Esophagus muscularis mucosa (tissue), 4 donors: ENCODE measurements around the gene DISC1. TPM values are rescaled to one million over a fixed set of nuclear protein-coding genes. Genes with fewer than 3 reads are reported as not detected.

Source experiments
- DNase-seq: peaks from one replicate; pipeline ENCODE4 v3.0.0-alpha.2; 2017; ENCODE audit errors: extremely low spot score
- H3K27ac ChIP-seq, 4 donors: fragments of 200-600 bp; sonication (generic); replicated peaks in 1 of 4; 1 replicate in 3 of 4; 2 replicates in 1 of 4; pipeline ENCODE4 v1.5.1; 2016 to 2019; ENCODE audit warnings: mild to moderate bottlenecking in 1 of 4
- H3K27me3 ChIP-seq, 4 donors: fragments of 200-600 bp; sonication (generic); one replicate each; pipeline versions ENCODE4 v1.5.1 to v1.6.0; 2016 to 2019
- H3K36me3 ChIP-seq, 4 donors: fragments of 200-600 bp; sonication (generic); one replicate each; pipeline ENCODE4 v1.5.1; 2016 to 2019
- H3K4me1 ChIP-seq, 4 donors: fragments of 200-600 bp; sonication (generic); one replicate each; pipeline ENCODE4 v1.5.1; 2016 to 2019
- H3K4me3 ChIP-seq, 4 donors: fragments of 200-600 bp; sonication (generic); 1 replicate in 2 of 4; 2 replicates in 2 of 4; pipeline ENCODE4 v1.5.1; 2016 to 2019; ENCODE audit warnings: mild to moderate bottlenecking in 4 of 4, moderate library complexity in 1 of 4
- H3K9me3 ChIP-seq, 4 donors: fragments of 200-600 bp; sonication (generic); 1 replicate in 3 of 4; 2 replicates in 1 of 4; pipeline ENCODE4 v1.5.1; 2016 to 2019
- CTCF ChIP-seq, 3 experiments: fragments of 200-600 bp in 2 of 3; fragments of 450-650 bp in 1 of 3; sonication (generic) in 2 of 3; IDR thresholded peaks; one replicate each; pipeline ENCODE4 v1.5.1; 2017 to 2019; ENCODE audit warnings: antibody characterized with exemption in 3 of 3, mild to moderate bottlenecking in 2 of 3, moderate library complexity in 1 of 3
- EP300 ChIP-seq: sonication (generic); formaldehyde crosslinking; IDR thresholded peaks from one replicate; pipeline ENCODE4 v1.6.1; 2017; ENCODE audit warnings: antibody characterized with exemption
- POLR2A ChIP-seq: fragments of 450-650 bp; IDR thresholded peaks from one replicate; pipeline ENCODE4 v1.6.1; 2017; ENCODE audit warnings: antibody characterized with exemption, moderate library complexity, mild to moderate bottlenecking, low read depth
- POLR2AphosphoS5 ChIP-seq, 2 donors: sonication (generic); formaldehyde crosslinking; IDR thresholded peaks; one replicate each; pipeline ENCODE4 v1.6.1; 2017; ENCODE audit warnings: antibody characterized with exemption in 2 of 2
- WGBS: methylation state at CpG from one replicate; pipeline ENCODE4 v1.1.5; 2018; 5-methylcytosine and 5-hydroxymethylcytosine counted together
- intact Hi-C: fragments of 100-400 bp; cut with DNase I; formaldehyde crosslinking; loops from one replicate; pipeline ENCODE4 v1.15.1; 2023
- total RNA-seq, 4 donors: library from RNA; depleted of rRNA; stranded (reverse); fragments of >200 nt; gene quantifications; one replicate each; pipeline versions ENCODE4 v1.1.0 to v1.2.1, GENCODE V29; 2016

DISC1 gene
- total RNA-seq, 4 donors from 2014 or later, result 5.3 to 6.6 (median 6.2) TPM

GRCh38 chr1:231853588-231854207 is 227.1 kb downstream of the DISC1 start:
- H3K4me1 ChIP-seq, result peaks cover 0 to 4% (median 0%) of the 10 kb centered on the region in 4 donors
- H3K27ac ChIP-seq, result no peak overlapping the region
- no peak for TF ChIP-seq CTCF (IDR thresholded peaks at IDR 0.05)
- TF ChIP-seq EP300, result no peak
- no peak for TF ChIP-seq POLR2AphosphoS5 (IDR thresholded peaks at IDR 0.05)
- no peak for TF ChIP-seq POLR2A
- H3K9me3 ChIP-seq, result no peaks in the 10 kb centered on the region
- DNase-seq, result no peak
- WGBS, result 88% methylated on average over 7 of the region's 7 CpGs
- no peaks in the 10 kb centered on the region for H3K27me3 ChIP-seq
- no peak overlapping the region for H3K4me3 ChIP-seq
- no peaks in the 10 kb centered on the region for H3K36me3 ChIP-seq
- intact Hi-C loops, result no loop called here

GRCh38 chr1:231855361-231855760 is 228.8 kb downstream of the DISC1 start:
- Histone ChIP-seq H3K9me3 (no peaks in the 10 kb centered on the region), H3K4me3 (no peak overlapping the region), H3K4me1 (no peaks in the 10 kb centered on the region), H3K27ac (no peak overlapping the region), H3K27me3 (no peaks in the 10 kb centered on the region), H3K36me3 (no peaks in the 10 kb centered on the region)
- DNase-seq, result no peak
- intact Hi-C loops, result no loop called here
- 80% methylated on average over 1 of the region's 1 CpG for WGBS
- TF ChIP-seq EP300 (no peak), CTCF (IDR thresholded peaks at IDR 0.05) (no peak), POLR2AphosphoS5 (IDR thresholded peaks at IDR 0.05) (no peak)

GRCh38 chr1:231855926-231856325 is 229.3 kb downstream of the DISC1 start:
- intact Hi-C loops, result no loop called here

GRCh38 chr1:231856426-231856825 is 229.8 kb downstream of the DISC1 start:
- no peak for DNase-seq
- Histone ChIP-seq H3K9me3 (no peaks in the 10 kb centered on the region), H3K4me3 (no peak overlapping the region), H3K4me1 (peaks cover 0 to under 1% (median 0%) of the 10 kb centered on the region in 4 donors), H3K27ac (no peak overlapping the region), H3K27me3 (no peaks in the 10 kb centered on the region), H3K36me3 (no peaks in the 10 kb centered on the region)
- intact Hi-C loops, result no loop called here
- 100% methylated on average over 3 of the region's 3 CpGs for WGBS
- TF ChIP-seq POLR2AphosphoS5 (IDR thresholded peaks at IDR 0.05) (no peak), CTCF (IDR thresholded peaks at IDR 0.05) (no peak), POLR2A (no peak), EP300 (no peak)

More at GRCh38 chr1:231855926-231856325, 229.3 kb downstream of the DISC1 start:
- no peaks in the 10 kb centered on the region for H3K27me3 ChIP-seq
- 97% methylated on average over 5 of the region's 5 CpGs for WGBS
- no peaks in the 10 kb centered on the region for H3K4me1 ChIP-seq
- H3K36me3 ChIP-seq, result no peaks in the 10 kb centered on the region
- no peak overlapping the region for H3K27ac ChIP-seq
- H3K4me3 ChIP-seq, result no peak overlapping the region
- H3K9me3 ChIP-seq, result no peaks in the 10 kb centered on the region
- TF ChIP-seq CTCF (IDR thresholded peaks at IDR 0.05), result no peak
- TF ChIP-seq EP300, result no peak
- TF ChIP-seq POLR2A, result no peak
- no peak for TF ChIP-seq POLR2AphosphoS5 (IDR thresholded peaks at IDR 0.05)
- no peak for DNase-seq

- no peak overlapping the region for H3K27ac ChIP-seq
These were observed 230.3 kb downstream of the DISC1 start for GRCh38 chr1:231856894-231857293.

More at GRCh38 chr1:231856894-231857293, 230.3 kb downstream of the DISC1 start:
- DNase-seq, result no peak
- Histone ChIP-seq H3K4me3 (no peak overlapping the region), H3K9me3 (no peaks in the 10 kb centered on the region), H3K36me3 (no peaks in the 10 kb centered on the region), H3K27me3 (no peaks in the 10 kb centered on the region), H3K4me1 (peaks cover 0 to 5% (median 1%) of the 10 kb centered on the region in 4 donors)
- intact Hi-C loops, result no loop called here
- 96% methylated on average over 4 of the region's 4 CpGs for WGBS
- no peak for TF ChIP-seq EP300
- no peak for TF ChIP-seq POLR2AphosphoS5 (IDR thresholded peaks at IDR 0.05)
- no peak for TF ChIP-seq POLR2A
- no peak for TF ChIP-seq CTCF (IDR thresholded peaks at IDR 0.05)
